Measurements from ENCODE around the gene CPEB3.

DNA sequence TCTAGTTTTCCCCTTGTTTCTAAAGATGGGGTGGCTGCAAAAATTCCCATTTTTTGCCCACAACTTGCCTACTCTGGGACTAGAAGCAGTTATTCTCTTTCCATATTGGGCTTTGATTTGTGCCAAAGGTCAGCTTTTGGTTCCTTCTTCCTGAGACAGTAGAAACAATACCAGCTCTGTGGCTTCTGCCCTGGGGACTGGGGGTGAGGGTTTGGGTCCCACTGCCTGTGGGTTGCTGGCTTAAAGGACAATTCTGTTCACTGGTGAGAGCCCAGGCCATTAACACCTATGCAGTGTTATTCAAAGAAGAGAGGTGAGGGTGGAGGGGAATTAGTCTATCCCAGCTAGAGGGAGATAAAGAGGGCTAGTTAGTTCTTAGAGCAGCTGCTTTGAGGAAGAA lies 171.5 kb downstream of the CPEB3 start:
- TF ChIP-seq POLR2A (IDR thresholded peaks at IDR 0.05; ENCODE audit: low read depth, low read length) (no peak), POLR2AphosphoS5 (IDR thresholded peaks at IDR 0.05; ENCODE audit: low read depth, low read length) (no peak), TAF1 (IDR thresholded peaks at IDR 0.05; ENCODE audit: low read depth, low read length) (no peak), SPI1 (IDR thresholded peaks at IDR 0.05; ENCODE audit: low read depth, low read length) (no peak), POU2F2 (IDR thresholded peaks at IDR 0.05; ENCODE audit: low read depth, low read length) (no peak)

Data from GM12891 (cell line).